Liver (tissue), 9 donors: ENCODE data around the gene FOXO3. TPM values are rescaled to one million over a fixed set of nuclear protein-coding genes. Genes with fewer than 3 reads are reported as not detected.

Experiments used
- DNase-seq: peaks from one replicate; pipeline ENCODE4 v3.0.0-alpha.2; 2017; ENCODE audit warnings: low spot score
- H3K27ac ChIP-seq, 2 donors: one replicate each; pipeline ENCODE4 v1.7.0; 2013; ENCODE audit warnings: inconsistent platforms in 2 of 2, low read length in 2 of 2, control low read depth in 1 of 2, low read depth in 1 of 2, mild to moderate bottlenecking in 1 of 2
- H3K27me3 ChIP-seq, 4 donors: one replicate each; pipeline versions ENCODE4 v1.6.1 to v1.7.0; 2013; ENCODE audit warnings: low read length in 3 of 4, inconsistent platforms in 1 of 4, mild to moderate bottlenecking in 1 of 4, moderate library complexity in 1 of 4; ENCODE audit not compliant: control insufficient read depth in 4 of 4, insufficient read depth in 4 of 4
- H3K36me3 ChIP-seq, 4 donors: one replicate each; pipeline versions ENCODE4 v1.6.1 to v1.7.0; 2013; ENCODE audit warnings: low read length in 3 of 4, mild to moderate bottlenecking in 3 of 4, low read depth in 1 of 4, moderate library complexity in 1 of 4; ENCODE audit not compliant: control insufficient read depth in 4 of 4, insufficient read depth in 3 of 4
- H3K4me1 ChIP-seq, 4 donors: one replicate each; pipeline versions ENCODE4 v1.6.1 to v1.7.0; 2013; ENCODE audit warnings: low read length in 3 of 4, mild to moderate bottlenecking in 3 of 4, moderate library complexity in 1 of 4; ENCODE audit not compliant: control insufficient read depth in 4 of 4, insufficient read depth in 4 of 4
- H3K4me3 ChIP-seq, 3 donors: one replicate each; pipeline versions ENCODE4 v1.6.1 to v1.7.0; 2013; ENCODE audit warnings: low read length in 3 of 3, control low read depth in 1 of 3, low read depth in 1 of 3, mild to moderate bottlenecking in 1 of 3
- H3K9ac ChIP-seq, 2 donors: one replicate each; pipeline ENCODE4 v1.7.0; 2013; ENCODE audit warnings: low read length in 2 of 2, mild to moderate bottlenecking in 2 of 2, moderate library complexity in 2 of 2, control low read depth in 1 of 2, low read depth in 1 of 2
- H3K9me3 ChIP-seq, 4 donors: one replicate each; pipeline versions ENCODE4 v1.6.1 to v1.7.0; 2013; ENCODE audit warnings: low read length in 3 of 4; ENCODE audit not compliant: control insufficient read depth in 4 of 4
- ATF3 ChIP-seq: IDR thresholded peaks from 2 replicates; pipeline ENCODE4 v1.6.1; 2016; ENCODE audit warnings: antibody characterized with exemption
- CTCF ChIP-seq: fragments of 150-350 bp; IDR thresholded peaks from 2 replicates; pipeline ENCODE4 v1.5.1; 2017; ENCODE audit warnings: improper control_type of control experiment, low read depth, low read length; ENCODE audit not compliant: missing input control
- EGR1 ChIP-seq, 2 donors: IDR thresholded peaks; 2 replicates each; pipeline ENCODE4 v1.6.1; 2016 to 2018; ENCODE audit warnings: antibody characterized with exemption in 2 of 2, low read depth in 2 of 2
- FOXA1 ChIP-seq: IDR thresholded peaks from 2 replicates; pipeline ENCODE4 v1.6.1; 2016; ENCODE audit warnings: antibody characterized with exemption
- FOXA2 ChIP-seq: IDR thresholded peaks from 2 replicates; pipeline ENCODE4 v1.6.1; 2016; ENCODE audit warnings: antibody characterized with exemption
- GABPA ChIP-seq, 2 donors: IDR thresholded peaks in 1 of 2; conservative IDR thresholded peaks in 1 of 2; 2 replicates each; pipeline ENCODE4 v1.6.1; 2016; ENCODE audit warnings: antibody characterized with exemption in 2 of 2, mild to moderate bottlenecking in 1 of 2, moderate library complexity in 1 of 2
- HNF4A ChIP-seq, 2 donors: conservative IDR thresholded peaks; 2 replicates each; pipeline ENCODE4 v1.6.1; 2016; ENCODE audit warnings: antibody characterized with exemption in 2 of 2, mild to moderate bottlenecking in 2 of 2
- HNF4G ChIP-seq: IDR thresholded peaks from 2 replicates; pipeline ENCODE4 v1.6.1; 2016; ENCODE audit warnings: antibody characterized with exemption
- MAX ChIP-seq: IDR thresholded peaks from 2 replicates; pipeline ENCODE4 v1.6.1; 2016; ENCODE audit warnings: antibody characterized with exemption
- NR2F2 ChIP-seq: IDR thresholded peaks from 2 replicates; pipeline ENCODE4 v1.6.1; 2016; ENCODE audit warnings: antibody characterized with exemption
- RAD21 ChIP-seq, 2 donors: IDR thresholded peaks; 2 replicates each; pipeline ENCODE4 v1.6.1; 2016; ENCODE audit warnings: antibody characterized with exemption in 2 of 2, mild to moderate bottlenecking in 2 of 2
- RXRA ChIP-seq, 2 donors: IDR thresholded peaks; 2 replicates each; pipeline ENCODE4 v1.6.1; 2017 to 2018; ENCODE audit warnings: antibody characterized with exemption in 2 of 2, mild to moderate bottlenecking in 1 of 2
- SP1 ChIP-seq: IDR thresholded peaks from 2 replicates; pipeline ENCODE4 v1.6.1; 2018; ENCODE audit warnings: antibody characterized with exemption, mild to moderate bottlenecking
- TAF1 ChIP-seq: conservative IDR thresholded peaks from 2 replicates; pipeline ENCODE4 v1.6.1; 2016; ENCODE audit warnings: antibody characterized with exemption, mild to moderate bottlenecking
- YY1 ChIP-seq: IDR thresholded peaks from 2 replicates; pipeline ENCODE4 v1.6.1; 2016; ENCODE audit warnings: antibody characterized with exemption, mild to moderate bottlenecking
- ZBTB33 ChIP-seq: IDR thresholded peaks from 2 replicates; pipeline ENCODE4 v1.6.1; 2016; ENCODE audit warnings: antibody characterized with exemption
- WGBS: extraction: QIAGEN DNeasy Blood & Tissue Kit; methylation state at CpG from one replicate; pipeline ENCODE4 v1.1.7; 2013; 5-methylcytosine and 5-hydroxymethylcytosine counted together
- polyA plus RNA-seq, 2 donors: library from polyadenylated mRNA; stranded (reverse) in 1 of 2; unstranded in 1 of 2; fragments of 200-250 nt in 1 of 2; fragments of >200 nt in 1 of 2; fragmentation: Nextera tagmentation in 1 of 2; extraction: Ambion mirVana in 1 of 2; gene quantifications; one replicate each; pipeline versions ENCODE4 v1.2.1 to v1.2.3, GENCODE V29; 2013 to 2015
- total RNA-seq, 2 donors: library from RNA; depleted of rRNA; stranded (reverse); fragments of >200 nt; gene quantifications; one replicate each; pipeline ENCODE4 v1.2.3, GENCODE V29; 2014
- donor health status: healthy.
- donor health status: healthy.
- donor health status: healthy.
- donor health status: healthy.
- donor health status: healthy.

The FOXO3 gene
- total and polyA plus RNA-seq, 4 donors = 6.0 to 72.2 (median 17.3) TPM

- no peak for DNase-seq
Measured at GRCh38 chr6:108720827-108721226, 160.1 kb downstream of the FOXO3 start.

GRCh38 chr6:108721286-108721685, 160.6 kb downstream of the FOXO3 start:
- H3K27ac ChIP-seq = no peak overlapping the region
- H3K4me1 ChIP-seq = peaks cover 0 to 11% (median 2%) of the 10 kb centered on the region in 4 donors
- H3K9ac ChIP-seq = no peak overlapping the region
- H3K4me3 ChIP-seq = no peak overlapping the region
- H3K27me3 ChIP-seq = no peaks in the 10 kb centered on the region
- H3K36me3 ChIP-seq = no peaks in the 10 kb centered on the region
- no peak for DNase-seq
- TF ChIP-seq MAX = no peak
- peaks cover 0 to 3% (median 2%) of the 10 kb centered on the region in 4 donors for H3K9me3 ChIP-seq
- WGBS = 61% methylated on average over 5 of the region's 5 CpGs

More at GRCh38 chr6:108720827-108721226, 160.1 kb downstream of the FOXO3 start:
- Histone ChIP-seq H3K9me3 (peaks cover 0 to 3% (median 2%) of the 10 kb centered on the region in 4 donors), H3K27ac (no peak overlapping the region), H3K4me1 (peaks cover 0 to 11% (median 2%) of the 10 kb centered on the region in 4 donors), H3K27me3 (no peaks in the 10 kb centered on the region), H3K36me3 (no peaks in the 10 kb centered on the region), H3K9ac (no peak overlapping the region), H3K4me3 (no peak overlapping the region)
- WGBS = 25% methylated on average over 2 of the region's 2 CpGs
- TF ChIP-seq HNF4G (no peak), EGR1 (IDR thresholded peaks at IDR 0.05; ENCODE audit: low read depth in 2 of 2) (no peak), RXRA (IDR thresholded peaks at IDR 0.05) (peak; percentile 14 to 15), FOXA2 (no peak), ZBTB33 (no peak), MAX (no peak), NR2F2 (no peak), SP1 (no peak), TAF1 (no peak), FOXA1 (no peak), GABPA (IDR thresholded peaks at IDR 0.05 in 1 of 2, conservative IDR thresholded peaks at IDR 0.05 in 1 of 2) (no peak), RAD21 (IDR thresholded peaks at IDR 0.05) (peak in 1 of 2 donors; percentile 25), ATF3 (no peak), CTCF (no peak), HNF4A (conservative IDR thresholded peaks at IDR 0.05) (peak; percentile 41 to 59), YY1 (no peak)
